H1 (cell line): Measurements from ENCODE around the gene IQCH. TPM values are rescaled to one million over a fixed set of nuclear protein-coding genes. Genes with fewer than 3 reads are reported as not detected.

Experiments used
- CTCF ChIA-PET: fragments of 300-600 bp; sonication (Branson Sonifier 250); formaldehyde crosslinking; loops from one replicate; lab custom pipeline; 2021; ENCODE audit not compliant: partially characterized antibody; lab: Charles Lee
- POLR2A ChIA-PET: fragments of 300-600 bp; sonication (Branson Sonifier 250); formaldehyde crosslinking; loops from one replicate; lab custom pipeline; 2021; ENCODE audit warnings: inconsistent platforms; ENCODE audit not compliant: partially characterized antibody; lab: Charles Lee
- DNase-seq, 2 experiments: peaks; one replicate each; pipeline versions ENCODE4 v3.0.0 to v3.0.0-alpha.2; 2010 to 2022; ENCODE audit warnings: low spot score in 2 of 2, low read depth in 1 of 2, mixed read lengths in 1 of 2
- FAIRE-seq: peaks from 2 replicates; lab custom pipeline; 2011; peaks lifted over from hg19 to GRCh38; lab: Jason Lieb, UNC
- H2AFZ ChIP-seq: 2 replicates; pipeline ENCODE4 v1.8.1; 2012; ENCODE audit warnings: low read length, inconsistent platforms
- H2AK5ac ChIP-seq: 2 replicates; pipeline ENCODE4 v1.6.1; 2013; ENCODE audit warnings: low read depth, low read length
- H2BK120ac ChIP-seq: replicated peaks from 2 replicates; pipeline ENCODE3; 2013; ENCODE audit warnings: low read depth, low read length, inconsistent platforms
- H2BK12ac ChIP-seq: 2 replicates; pipeline ENCODE4 v1.6.1; 2013; ENCODE audit warnings: low read depth, low read length
- H2BK15ac ChIP-seq: 2 replicates; pipeline ENCODE4 v1.6.1; 2013; ENCODE audit warnings: low read length
- H2BK20ac ChIP-seq: 2 replicates; pipeline ENCODE4 v1.6.1; 2013; ENCODE audit warnings: low read length
- H2BK5ac ChIP-seq: 2 replicates; pipeline ENCODE4 v1.6.1; 2013; ENCODE audit warnings: low read depth, low read length
- H3K14ac ChIP-seq: 2 replicates; pipeline ENCODE4 v1.6.1; 2013; ENCODE audit warnings: inconsistent platforms; ENCODE audit not compliant: insufficient read length
- H3K18ac ChIP-seq: 2 replicates; pipeline ENCODE4 v1.6.1; 2013; ENCODE audit warnings: low read length; ENCODE audit errors: extremely low read depth
- H3K23ac ChIP-seq: 2 replicates; pipeline ENCODE4 v1.6.1; 2013; ENCODE audit warnings: inconsistent platforms; ENCODE audit not compliant: insufficient read length
- H3K23me2 ChIP-seq: 2 replicates; pipeline ENCODE4 v1.6.1; 2013; ENCODE audit warnings: low read depth, low read length
- H3K27ac ChIP-seq: 2 replicates; pipeline ENCODE4 v1.6.1; 2011; ENCODE audit warnings: low read depth, low read length, inconsistent platforms
- H3K27me3 ChIP-seq, 4 experiments: replicated peaks in 1 of 4; 1 replicate in 1 of 4; 2 replicates in 3 of 4; pipeline versions ENCODE4 v1.6.1 to v1.8.1; 2011 to 2013; ENCODE audit warnings: low read length in 3 of 4, mild to moderate bottlenecking in 3 of 4, inconsistent platforms in 2 of 4, mixed read lengths in 2 of 4, moderate library complexity in 1 of 4; ENCODE audit not compliant: control insufficient read depth in 3 of 4, insufficient read depth in 3 of 4; ENCODE audit errors: extremely low read depth in 1 of 4
- H3K36me3 ChIP-seq, 4 experiments: 2 replicates each; pipeline versions ENCODE4 v1.6.1 to v1.8.1; 2011 to 2013; ENCODE audit warnings: mild to moderate bottlenecking in 4 of 4, low read length in 3 of 4, moderate library complexity in 2 of 4, control low read depth in 1 of 4, inconsistent platforms in 1 of 4; ENCODE audit not compliant: insufficient read depth in 4 of 4, control insufficient read depth in 2 of 4
- H3K4ac ChIP-seq: replicated peaks from 2 replicates; pipeline ENCODE3; 2013; ENCODE audit warnings: low read length, low read depth, mixed read lengths, inconsistent platforms; ENCODE audit not compliant: insufficient read length
- H3K4me1 ChIP-seq, 4 experiments: replicated peaks in 1 of 4; 1 replicate in 1 of 4; 2 replicates in 3 of 4; pipeline versions ENCODE4 v1.6.1 to v1.8.1; 2011 to 2013; ENCODE audit warnings: low read length in 3 of 4, inconsistent platforms in 2 of 4, mixed read lengths in 1 of 4; ENCODE audit not compliant: insufficient read depth in 4 of 4, control insufficient read depth in 3 of 4
- H3K4me2 ChIP-seq, 2 experiments: 2 replicates each; pipeline versions ENCODE4 v1.6.1 to v1.8.1; 2011 to 2013; ENCODE audit warnings: low read depth in 2 of 2, low read length in 2 of 2, control low read depth in 1 of 2, inconsistent platforms in 1 of 2, mild to moderate bottlenecking in 1 of 2; ENCODE audit not compliant: insufficient read depth in 1 of 2
- H3K4me3 ChIP-seq, 4 experiments: fragments of 200-600, 300-600 bp in 1 of 4; sonication (generic), shearing (Covaris generic), sonication (Bioruptor Twin) in 1 of 4; 2 replicates each; pipeline versions ENCODE4 v1.5.1 to v1.8.1; 2011 to 2016; ENCODE audit warnings: low read length in 4 of 4, low read depth in 3 of 4, control low read depth in 2 of 4, inconsistent platforms in 2 of 4, mild to moderate bottlenecking in 2 of 4, mixed read lengths in 1 of 4, moderate library complexity in 1 of 4; ENCODE audit not compliant: insufficient read depth in 2 of 4; ENCODE audit errors: extremely low read depth in 1 of 4
- H3K56ac ChIP-seq: replicated peaks from 2 replicates; pipeline ENCODE3; 2013; ENCODE audit warnings: low read depth, mild to moderate bottlenecking, mixed read lengths, low read length, inconsistent platforms; ENCODE audit not compliant: insufficient read length
- H3K79me1 ChIP-seq: 2 replicates; pipeline ENCODE4 v1.6.1; 2013; ENCODE audit warnings: low read depth, low read length, control low read depth
- H3K79me2 ChIP-seq, 2 experiments: 2 replicates each; pipeline versions ENCODE4 v1.6.1 to v1.8.1; 2012 to 2013; ENCODE audit warnings: low read length in 2 of 2, mild to moderate bottlenecking in 2 of 2, inconsistent platforms in 1 of 2; ENCODE audit not compliant: insufficient read depth in 2 of 2, control insufficient read depth in 1 of 2
- H3K9ac ChIP-seq, 4 experiments: replicated peaks in 1 of 4; 1 replicate in 1 of 4; 2 replicates in 3 of 4; pipeline versions ENCODE4 v1.6.1 to v1.8.1; 2011 to 2013; ENCODE audit warnings: low read depth in 3 of 4, low read length in 3 of 4, control low read depth in 2 of 4, mild to moderate bottlenecking in 2 of 4, moderate library complexity in 2 of 4, inconsistent platforms in 1 of 4; ENCODE audit errors: extremely low read depth in 1 of 4
- H3K9me3 ChIP-seq, 2 experiments: 2 replicates each; pipeline versions ENCODE4 v1.6.1 to v1.8.1; 2012 to 2013; ENCODE audit warnings: mild to moderate bottlenecking in 2 of 2, moderate library complexity in 2 of 2, control low read depth in 1 of 2, inconsistent platforms in 1 of 2, low read depth in 1 of 2, low read length in 1 of 2, mixed read lengths in 1 of 2; ENCODE audit not compliant: insufficient read depth in 2 of 2
- H4K20me1 ChIP-seq, 2 experiments: replicated peaks in 1 of 2; 2 replicates each; pipeline versions ENCODE3 to v1.8.1; 2011 to 2013; ENCODE audit warnings: inconsistent platforms in 2 of 2, low read length in 2 of 2, mild to moderate bottlenecking in 1 of 2; ENCODE audit not compliant: insufficient read depth in 2 of 2, control insufficient read depth in 1 of 2
- H4K5ac ChIP-seq: 2 replicates; pipeline ENCODE4 v1.6.1; 2013; ENCODE audit warnings: low read length, low read depth, mixed read lengths, inconsistent platforms; ENCODE audit not compliant: insufficient read length
- H4K8ac ChIP-seq: 2 replicates; pipeline ENCODE4 v1.8.0; 2013; ENCODE audit warnings: mild to moderate bottlenecking, moderate library complexity, low read length, inconsistent platforms; ENCODE audit not compliant: insufficient read depth; ENCODE audit errors: extremely low read depth
- H4K91ac ChIP-seq: replicated peaks from 2 replicates; pipeline ENCODE3; 2013; ENCODE audit warnings: low read length, mixed read lengths, inconsistent platforms; ENCODE audit not compliant: insufficient read length
- CHD1 ChIP-seq: IDR thresholded peaks from 2 replicates; pipeline ENCODE4 v1.6.1; 2012; ENCODE audit warnings: low read depth, low read length, improper control_type of control experiment
- RXRA ChIP-seq: IDR thresholded peaks from 2 replicates; pipeline ENCODE4 v1.6.1; 2011; ENCODE audit warnings: low read depth, mild to moderate bottlenecking, low read length, moderate library complexity; ENCODE audit not compliant: insufficient read depth
- WGBS, 2 experiments: shearing (Covaris generic) in 1 of 2; methylation state at CpG; one replicate each; pipeline versions ENCODE4 v1.1.6 to v1.1.7; 2013 to 2015; ENCODE audit warnings: low lambda C conversion rate in 2 of 2, mixed read lengths in 2 of 2, inconsistent platforms in 1 of 2, low coverage in 1 of 2, missing lambda C conversion rate in 1 of 2; ENCODE audit not compliant: insufficient replicate concordance in 2 of 2, insufficient coverage in 1 of 2, insufficient read length in 1 of 2; ENCODE audit errors: extremely low coverage in 1 of 2, missing lambda C conversion rate in 1 of 2; 5-methylcytosine and 5-hydroxymethylcytosine counted together
- polyA plus RNA-seq, 7 experiments: library from polyadenylated mRNA; depleted of rRNA in 3 of 7; stranded (reverse) in 5 of 7; unstranded in 2 of 7; fragments of >200 nt in 5 of 7; fragments of 200-250 nt in 2 of 7; gene quantifications; 1 replicate in 5 of 7; 2 replicates in 1 of 7; 4 replicates in 1 of 7; pipeline versions ENCODE4 v1.2.1 to v1.2.3, GENCODE V29; 2011 to 2013; ENCODE audit warnings: missing spikeins in 2 of 7, mixed read lengths in 2 of 7
- total RNA-seq: library from RNA; stranded (reverse); fragmentation: NEBNext Ultra II Directional; extraction: Animal tissue kit (Norgen Biotek cat#: 25700); gene quantifications from 2 replicates; pipeline ENCODE4 v1.2.1, GENCODE V29; 2021

The IQCH gene
- total and polyA plus RNA-seq, 2 of the 8 experiments (the other 6 are each of a cell fraction or from before 2014, with no cell fraction given) = 0.60 to 1.9 TPM

DNA sequence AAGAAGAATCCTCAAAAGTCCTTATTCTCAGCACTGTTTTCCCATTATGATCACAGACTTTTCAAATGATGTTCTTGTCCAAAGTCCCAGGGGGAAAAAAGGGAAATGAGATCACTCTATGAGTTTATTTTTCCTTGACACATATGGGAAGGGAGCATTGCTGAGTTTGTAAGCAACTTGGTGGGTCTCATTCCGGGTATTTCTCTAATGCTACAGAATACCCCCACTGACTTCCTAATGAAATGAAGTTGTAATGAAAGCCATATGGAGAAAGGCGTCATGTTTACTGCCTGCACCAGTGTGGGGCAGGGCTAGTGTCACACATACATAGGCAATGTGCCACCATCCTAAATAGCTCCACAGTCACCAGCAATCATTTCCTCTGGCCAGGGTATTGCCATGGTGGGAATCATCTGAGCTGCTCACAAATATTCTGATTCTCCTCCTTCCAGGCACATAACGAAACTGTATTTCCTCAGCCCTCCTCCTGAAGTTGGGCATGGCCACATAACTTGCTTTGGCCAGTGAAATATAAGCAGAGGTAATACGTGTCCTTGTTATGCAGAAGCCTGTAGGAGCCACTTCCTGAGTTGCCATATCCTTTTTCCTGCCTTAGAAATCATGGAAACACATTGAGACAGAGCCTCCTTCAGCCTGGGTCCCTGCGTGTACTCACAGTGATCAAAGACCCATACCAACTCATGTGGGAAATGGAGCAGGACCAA is 225.4 kb downstream of the IQCH start:
- no peak overlapping the region for H2BK120ac ChIP-seq
- no peak overlapping the region for H3K18ac ChIP-seq
- WGBS, 2 experiments = 88% methylated on average over 5 of the region's 5 CpGs; no CpG with 5 or more reads in 1 of the 2 experiments
- H3K27ac ChIP-seq = no peak overlapping the region
- no peak overlapping the region for H2AK5ac ChIP-seq
- H2BK15ac ChIP-seq = no peak overlapping the region
- H3K23ac ChIP-seq = no peak overlapping the region
- no peaks in the 10 kb centered on the region for H3K9me3 ChIP-seq
- H3K23me2 ChIP-seq = no peaks in the 10 kb centered on the region
- no peak overlapping the region for H3K4me3 ChIP-seq
- no peaks in the 10 kb centered on the region for H3K4me1 ChIP-seq
- no peak overlapping the region for H3K4me2 ChIP-seq
- H3K36me3 ChIP-seq = no peaks in the 10 kb centered on the region
- H3K79me1 ChIP-seq = no peaks in the 10 kb centered on the region
- H3K4ac ChIP-seq = no peak overlapping the region
- H3K56ac ChIP-seq = no peak overlapping the region
- no peak overlapping the region for H2BK12ac ChIP-seq
- ChIA-PET CTCF (interaction anchor here (1.1 to 1.2 kb wide), 2 partner anchors 23 to 46 kb away, joined by 3 read pairs; no protein-coding TSS in a partner anchor), POLR2A (interaction anchor here (0.5 kb wide), 1 partner anchor 297 kb away, joined by 3 read pairs; no protein-coding TSS in a partner anchor)
- H3K14ac ChIP-seq = no peak overlapping the region
- H4K5ac ChIP-seq = no peak overlapping the region
- H4K8ac ChIP-seq = no peak overlapping the region
- H3K9ac ChIP-seq = no peak overlapping the region
- H3K79me2 ChIP-seq = no peaks in the 10 kb centered on the region
- FAIRE-seq (no peak), DNase-seq (no peak)
- H2BK5ac ChIP-seq = no peak overlapping the region
- H4K91ac ChIP-seq = no peak overlapping the region
- H3K27me3 ChIP-seq = no peaks in the 10 kb centered on the region
- H2BK20ac ChIP-seq = no peak overlapping the region
- no peaks in the 10 kb centered on the region for H4K20me1 ChIP-seq
- no peak overlapping the region for H2AFZ ChIP-seq
- TF ChIP-seq RXRA (no peak), CHD1 (no peak)
